Activated CD4-positive, alpha-beta memory T cell treated with anti-CD3 and anti-CD28 coated beads, Interleukin-2, amount 10 ng/mL, durations not matched to agents 7 days and 5 days (primary cell): ENCODE results near the gene NTMT1. TPM values are rescaled to one million over a fixed set of nuclear protein-coding genes. Genes with fewer than 3 reads are reported as not detected.

ENCODE experiments used
- CTCF ChIA-PET: fragments of 350-600 bp; sonication (Branson Sonifier 250); formaldehyde crosslinking; loops from one replicate; lab custom pipeline; 2021; ENCODE audit warnings: antibody characterized with exemption, inconsistent platforms; lab: Charles Lee
- POLR2A ChIA-PET: fragments of 350-600 bp; sonication (Branson Sonifier 250); formaldehyde crosslinking; loops from one replicate; lab custom pipeline; 2021; ENCODE audit warnings: antibody characterized with exemption; lab: Charles Lee
- DNase-seq: peaks from one replicate; pipeline ENCODE4 v3.0.0-alpha.2; 2020
- H3K27ac Mint-ChIP-seq: one replicate; pipeline ENCODE4 v1.8.0; 2021; ENCODE audit warnings: mild to moderate bottlenecking, mixed read lengths
- H3K27me3 Mint-ChIP-seq: one replicate; pipeline ENCODE4 v1.8.0; 2021; ENCODE audit warnings: mixed read lengths
- H3K36me3 Mint-ChIP-seq: one replicate; pipeline ENCODE4 v1.8.0; 2021; ENCODE audit warnings: low read depth, mixed read lengths
- H3K4me1 Mint-ChIP-seq: one replicate; pipeline ENCODE4 v1.8.0; 2021; ENCODE audit warnings: mixed read lengths
- H3K4me3 Mint-ChIP-seq: one replicate; pipeline ENCODE4 v1.8.0; 2021; ENCODE audit warnings: mild to moderate bottlenecking, mixed read lengths
- H3K9me3 Mint-ChIP-seq: one replicate; pipeline ENCODE4 v1.8.0; 2021; ENCODE audit warnings: mixed read lengths
- total RNA-seq, 2 experiments: library from RNA; stranded (reverse); gene quantifications; one replicate each; pipeline ENCODE4 v1.2.3, GENCODE V29; 2021

NTMT1 gene
- total RNA-seq, 2 experiments from 2014 or later = 34.2 to 38.7 TPM

GRCh38 chr9:129601082-129601674, 24.8 kb upstream of the NTMT1 start:
- no peaks in the 10 kb centered on the region for H3K36me3 Mint-ChIP-seq
- no peak overlapping the region for H3K4me3 Mint-ChIP-seq
- DNase-seq = no peak
- peaks cover 10% of the 10 kb centered on the region for H3K27me3 Mint-ChIP-seq
- ChIA-PET POLR2A (interaction anchor here (1.1 kb wide), 1 partner anchor 21 kb away, joined by 3 read pairs; no protein-coding TSS in a partner anchor), CTCF (interaction anchor here (1.4 kb wide), 1 partner anchor 462 kb away, joined by 4 read pairs; no protein-coding TSS in a partner anchor)
- H3K9me3 Mint-ChIP-seq = no peaks in the 10 kb centered on the region
- H3K4me1 Mint-ChIP-seq = peaks cover 46% of the 10 kb centered on the region
- H3K27ac Mint-ChIP-seq = no peak overlapping the region

GRCh38 chr9:129602598-129603415, 23.2 kb upstream of the NTMT1 start:
- DNase-seq = no peak
- Mint-ChIP-seq H3K4me3 (no peak overlapping the region), H3K36me3 (no peaks in the 10 kb centered on the region), H3K27ac (no peak overlapping the region), H3K9me3 (no peaks in the 10 kb centered on the region), H3K27me3 (peaks cover 10% of the 10 kb centered on the region), H3K4me1 (peaks cover 51% of the 10 kb centered on the region)
- CTCF ChIA-PET = interaction anchor here (1.1 to 1.3 kb wide), 3 partner anchors 22 to 471 kb away, joined by 3 to 4 read pairs (median 3); no protein-coding TSS in a partner anchor
- POLR2A ChIA-PET = no interaction called here

- Mint-ChIP-seq H3K27me3 (peaks cover 3% of the 10 kb centered on the region), H3K4me1 (peaks cover 55% of the 10 kb centered on the region), H3K4me3 (no peak overlapping the region), H3K27ac (peak overlapping the region; percentile 21), H3K36me3 (no peaks in the 10 kb centered on the region), H3K9me3 (no peaks in the 10 kb centered on the region)
- CTCF ChIA-PET = interaction anchor here (1.1 to 2.4 kb wide), 3 partner anchors 20 to 461 kb away, joined by 3 to 8 read pairs (median 4); no protein-coding TSS in a partner anchor
- POLR2A ChIA-PET = interaction anchor here (1.0 to 2.5 kb wide), 2 partner anchors 8 to 144 kb away, joined by 3 to 11 read pairs; no protein-coding TSS in a partner anchor
- no peak for DNase-seq
Observed at GRCh38 chr9:129604056-129604765, 21.8 kb upstream of the NTMT1 start.

- POLR2A ChIA-PET = interaction anchor here (1.0 to 2.5 kb wide), 2 partner anchors 8 to 144 kb away, joined by 3 to 11 read pairs; no protein-coding TSS in a partner anchor
- Mint-ChIP-seq H3K36me3 (no peaks in the 10 kb centered on the region), H3K27me3 (peaks cover 3% of the 10 kb centered on the region), H3K9me3 (no peaks in the 10 kb centered on the region), H3K4me1 (peaks cover 55% of the 10 kb centered on the region), H3K4me3 (no peak overlapping the region), H3K27ac (peak overlapping the region; percentile 21)
- CTCF ChIA-PET = interaction anchor here (1.1 to 2.7 kb wide), 3 partner anchors 431 to 473 kb away, joined by 4 to 8 read pairs (median 8); no protein-coding TSS in a partner anchor
- no peak for DNase-seq
Observed at GRCh38 chr9:129604766-129605163, 21.2 kb upstream of the NTMT1 start.

GRCh38 chr9:129606161-129607026, 19.6 kb upstream of the NTMT1 start:
- Mint-ChIP-seq H3K27me3 (no peaks in the 10 kb centered on the region), H3K36me3 (no peaks in the 10 kb centered on the region), H3K4me1 (peaks cover 62% of the 10 kb centered on the region), H3K27ac (no peak overlapping the region), H3K9me3 (no peaks in the 10 kb centered on the region), H3K4me3 (no peak overlapping the region)
- POLR2A ChIA-PET = interaction anchor here (1.4 to 2.5 kb wide), 5 partner anchors 10 to 471 kb away, joined by 4 to 11 read pairs (median 5); no protein-coding TSS in a partner anchor
- DNase-seq = no peak
- CTCF ChIA-PET = interaction anchor here (1.0 to 2.7 kb wide), 6 partner anchors 18 to 475 kb away, joined by 3 to 9 read pairs (median 7); no protein-coding TSS in a partner anchor

- Mint-ChIP-seq H3K27ac (peak overlapping the region; percentile 45), H3K4me1 (peaks cover 62% of the 10 kb centered on the region), H3K27me3 (no peaks in the 10 kb centered on the region), H3K9me3 (no peaks in the 10 kb centered on the region), H3K4me3 (no peak overlapping the region), H3K36me3 (no peaks in the 10 kb centered on the region)
- ChIA-PET POLR2A (interaction anchor here (1.4 to 2.5 kb wide), 5 partner anchors 11 to 472 kb away, joined by 4 to 11 read pairs (median 5); no protein-coding TSS in a partner anchor), CTCF (interaction anchor here (1.6 to 2.7 kb wide), 4 partner anchors 18 to 475 kb away, joined by 6 to 9 read pairs (median 7); no protein-coding TSS in a partner anchor)
- no peak for DNase-seq
Observed at GRCh38 chr9:129607027-129607387, 19.0 kb upstream of the NTMT1 start.

GRCh38 chr9:129608561-129609481, 17.1 kb upstream of the NTMT1 start:
- H3K27ac Mint-ChIP-seq = peak overlapping the region; percentile 50
- CTCF ChIA-PET = interaction anchor here (0.8 to 2.3 kb wide), 9 partner anchors 12 to 475 kb away, joined by 3 to 12 read pairs (median 4); partner anchors contain the start of gene IER5L
- POLR2A ChIA-PET = interaction anchor here (0.9 to 2.7 kb wide), 5 partner anchors 11 to 469 kb away, joined by 3 to 16 read pairs (median 5); no protein-coding TSS in a partner anchor
- no peak overlapping the region for H3K4me3 Mint-ChIP-seq
- no peaks in the 10 kb centered on the region for H3K9me3 Mint-ChIP-seq
- no peaks in the 10 kb centered on the region for H3K27me3 Mint-ChIP-seq
- no peaks in the 10 kb centered on the region for H3K36me3 Mint-ChIP-seq
- peaks cover 51% of the 10 kb centered on the region for H3K4me1 Mint-ChIP-seq
- no peak for DNase-seq

GRCh38 chr9:129609486-129610212, 16.3 kb upstream of the NTMT1 start:
- Mint-ChIP-seq H3K4me1 (peaks cover 47% of the 10 kb centered on the region), H3K27me3 (no peaks in the 10 kb centered on the region), H3K36me3 (no peaks in the 10 kb centered on the region), H3K4me3 (peak overlapping the region; percentile 93), H3K27ac (peak overlapping the region; percentile 84), H3K9me3 (no peaks in the 10 kb centered on the region)
- CTCF ChIA-PET = interaction anchor here (1.0 to 2.3 kb wide), 6 partner anchors 15 to 471 kb away, joined by 3 to 12 read pairs (median 6); partner anchors contain the start of gene IER5L
- peak; percentile 70 for DNase-seq
- POLR2A ChIA-PET = interaction anchor here (1.2 to 2.7 kb wide), 3 partner anchors 23 to 470 kb away, joined by 4 to 16 read pairs (median 5); no protein-coding TSS in a partner anchor

- peak overlapping the region; percentile 56 for H3K4me3 Mint-ChIP-seq
- ChIA-PET POLR2A (no interaction called here), CTCF (no interaction called here)
- DNase-seq = no peak
- H3K27ac Mint-ChIP-seq = no peak overlapping the region
- no peaks in the 10 kb centered on the region for H3K9me3 Mint-ChIP-seq
- H3K4me1 Mint-ChIP-seq = peaks cover 43% of the 10 kb centered on the region
- no peaks in the 10 kb centered on the region for H3K36me3 Mint-ChIP-seq
- no peaks in the 10 kb centered on the region for H3K27me3 Mint-ChIP-seq
Observed at GRCh38 chr9:129610213-129610472, 15.8 kb upstream of the NTMT1 start.
